Airway epithelial cell (primary cell): ENCODE data around the gene UBP1. TPM values are rescaled to one million over a fixed set of nuclear protein-coding genes. Genes with fewer than 3 reads are reported as not detected.

ENCODE experiments used
- total RNA-seq: library from RNA; depleted of rRNA; stranded (reverse); fragments of >200 nt; gene quantifications from 2 replicates; pipeline ENCODE4 v1.2.3, GENCODE V29; 2015

The UBP1 gene, protein sequence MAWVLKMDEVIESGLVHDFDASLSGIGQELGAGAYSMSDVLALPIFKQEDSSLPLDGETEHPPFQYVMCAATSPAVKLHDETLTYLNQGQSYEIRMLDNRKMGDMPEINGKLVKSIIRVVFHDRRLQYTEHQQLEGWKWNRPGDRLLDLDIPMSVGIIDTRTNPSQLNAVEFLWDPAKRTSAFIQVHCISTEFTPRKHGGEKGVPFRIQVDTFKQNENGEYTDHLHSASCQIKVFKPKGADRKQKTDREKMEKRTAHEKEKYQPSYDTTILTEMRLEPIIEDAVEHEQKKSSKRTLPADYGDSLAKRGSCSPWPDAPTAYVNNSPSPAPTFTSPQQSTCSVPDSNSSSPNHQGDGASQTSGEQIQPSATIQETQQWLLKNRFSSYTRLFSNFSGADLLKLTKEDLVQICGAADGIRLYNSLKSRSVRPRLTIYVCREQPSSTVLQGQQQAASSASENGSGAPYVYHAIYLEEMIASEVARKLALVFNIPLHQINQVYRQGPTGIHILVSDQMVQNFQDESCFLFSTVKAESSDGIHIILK
- total RNA-seq = 41.4 and 54.9 TPM in 2 replicates

DNA sequence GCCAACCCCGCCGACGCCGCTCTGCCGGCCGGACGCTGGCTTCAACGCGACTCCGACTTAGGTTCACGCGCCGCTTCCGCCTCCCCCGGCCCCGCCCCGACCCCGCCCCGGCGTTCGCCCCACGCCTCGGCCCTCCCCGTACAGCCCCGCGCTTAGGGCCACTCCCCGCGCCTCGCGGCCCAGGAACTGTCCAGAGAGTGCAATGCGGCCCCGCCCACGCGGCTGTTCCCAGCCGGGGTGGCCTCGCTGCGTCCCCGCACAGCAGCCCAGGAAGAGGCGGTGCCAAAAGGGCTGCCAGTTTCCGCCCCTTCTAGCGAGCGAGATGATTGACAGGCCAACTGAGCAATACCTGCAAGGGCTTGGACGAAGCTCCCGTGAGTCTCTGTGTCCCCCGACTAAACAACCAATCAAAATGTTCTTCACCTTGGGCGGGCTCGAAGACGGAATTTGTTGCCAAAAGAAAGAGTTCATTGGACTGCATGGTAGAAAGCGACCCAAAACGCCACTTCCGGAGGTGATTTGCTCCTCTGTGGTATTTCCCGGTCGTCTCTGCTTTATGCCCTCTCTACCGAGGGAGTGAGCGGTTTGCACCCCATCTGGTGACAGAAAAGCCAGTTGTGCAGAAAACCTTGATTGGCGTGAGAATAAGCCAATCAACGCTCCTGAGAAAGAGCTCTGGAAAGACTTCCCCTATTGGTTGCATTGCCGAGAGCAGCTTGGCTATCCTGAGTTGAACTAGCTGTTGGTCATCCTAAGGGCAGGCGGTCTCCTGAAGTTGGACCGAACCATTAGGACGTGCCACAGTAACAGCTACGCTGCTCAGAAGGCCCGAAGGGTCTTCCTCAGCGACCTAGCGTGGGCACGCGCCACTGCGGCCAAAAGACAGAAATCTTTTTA, at the start of gene UBP1:
UBP1 (minus strand) TSS at position 78 of the 897 bp plus-strand sequence. CDS start 557 bp downstream, outside the sequence.

Other genes with a start within 250 kb of the UBP1 start
- 0.88 and 1.1 TPM in 2 replicates for gene SUSD5, start 221.6 kb downstream of the UBP1 start, total RNA-seq
- 10.0 and 11.6 TPM in 2 replicates for gene FBXL2, start 163.0 kb downstream of the UBP1 start, total RNA-seq